Measurements from ENCODE around the gene TESMIN.

The TESMIN gene

DNA sequence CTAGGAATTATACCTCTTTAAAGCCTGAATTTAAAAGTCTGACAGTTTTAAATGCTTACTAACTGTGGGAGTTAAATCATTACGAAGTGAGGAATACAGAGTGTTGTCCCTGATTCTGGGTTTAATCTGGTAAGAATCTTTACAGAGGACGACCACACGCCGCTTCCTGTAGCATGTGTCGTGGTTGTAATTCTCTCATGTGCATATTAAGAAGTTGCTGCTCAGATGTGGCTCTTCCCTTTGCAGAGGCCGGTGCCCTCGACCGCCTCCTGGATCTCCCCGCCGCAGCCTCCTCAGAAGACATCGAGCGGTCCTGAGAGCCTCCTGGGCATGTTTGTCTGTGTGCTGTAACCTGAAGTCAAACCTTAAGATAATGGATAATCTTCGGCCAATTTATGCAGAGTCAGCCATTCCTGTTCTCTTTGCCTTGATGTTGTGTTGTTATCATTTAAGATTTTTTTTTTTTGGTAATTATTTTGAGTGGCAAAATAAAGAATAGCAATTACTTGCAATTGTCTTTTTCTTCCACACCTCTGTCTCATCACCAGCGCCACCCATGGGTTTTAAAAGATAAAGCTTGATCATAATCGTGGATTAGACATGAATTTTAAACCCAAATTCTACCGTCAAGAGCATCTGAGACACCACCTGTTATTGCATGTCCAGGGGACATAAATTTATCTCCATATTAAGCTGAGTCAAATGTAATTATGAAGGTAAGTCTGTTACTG, 60.5 kb downstream of the TESMIN start:
- TF ChIP-seq POLR2A (IDR thresholded peaks at IDR 0.05; ENCODE audit: low read length) = no peak
- TF ChIP-seq GATA1 (IDR thresholded peaks at IDR 0.05; ENCODE audit: low read depth, low read length) = no peak
- DNase-seq = no peak

DNA sequence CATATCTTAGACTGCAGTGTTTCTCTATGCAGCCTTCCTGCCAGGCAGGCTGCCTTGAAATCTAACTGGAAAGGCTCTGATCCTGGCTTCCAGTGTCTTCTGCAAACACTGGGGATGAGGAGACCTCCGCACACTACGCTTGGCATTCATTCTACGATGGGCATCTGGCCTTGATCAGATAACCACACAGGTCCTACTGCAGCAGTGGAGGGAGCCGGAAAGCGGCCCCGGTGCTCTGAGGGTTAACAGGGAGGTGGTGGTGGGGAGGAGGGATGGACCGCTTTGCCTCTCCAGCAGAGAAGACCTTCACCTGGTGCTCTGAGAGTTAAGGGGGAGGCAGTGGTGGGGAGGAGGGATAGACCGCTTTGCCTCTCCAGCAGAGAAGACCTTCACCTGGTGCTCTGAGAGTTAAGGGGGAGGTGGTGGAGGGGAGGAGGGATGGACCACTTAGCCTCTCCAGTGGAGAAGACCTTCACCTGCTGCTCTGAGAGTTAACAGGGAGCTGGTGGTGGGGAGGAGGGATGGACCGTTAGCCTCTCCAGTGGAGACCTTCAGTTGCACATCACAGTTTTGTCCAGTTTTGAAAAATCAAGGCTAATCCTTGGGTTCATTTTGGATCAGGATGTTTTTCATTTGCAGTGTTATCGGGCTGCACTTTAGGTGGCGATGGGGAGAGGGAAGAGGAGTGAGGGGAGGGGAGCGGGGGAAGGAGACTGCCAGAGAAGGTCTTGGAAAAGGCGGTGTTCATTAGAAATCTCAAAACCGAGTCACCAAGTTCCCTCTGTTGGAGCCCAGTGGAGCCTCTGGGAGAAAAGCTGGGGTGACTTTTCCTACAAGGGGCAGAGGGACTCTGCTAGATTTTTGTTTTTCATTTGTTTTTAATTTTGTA, 61.3 kb downstream of the TESMIN start:
- no peak for DNase-seq
- TF ChIP-seq GATA1 (IDR thresholded peaks at IDR 0.05; ENCODE audit: low read depth, low read length) (no peak), POLR2A (IDR thresholded peaks at IDR 0.05; ENCODE audit: low read length) (no peak)

DNA sequence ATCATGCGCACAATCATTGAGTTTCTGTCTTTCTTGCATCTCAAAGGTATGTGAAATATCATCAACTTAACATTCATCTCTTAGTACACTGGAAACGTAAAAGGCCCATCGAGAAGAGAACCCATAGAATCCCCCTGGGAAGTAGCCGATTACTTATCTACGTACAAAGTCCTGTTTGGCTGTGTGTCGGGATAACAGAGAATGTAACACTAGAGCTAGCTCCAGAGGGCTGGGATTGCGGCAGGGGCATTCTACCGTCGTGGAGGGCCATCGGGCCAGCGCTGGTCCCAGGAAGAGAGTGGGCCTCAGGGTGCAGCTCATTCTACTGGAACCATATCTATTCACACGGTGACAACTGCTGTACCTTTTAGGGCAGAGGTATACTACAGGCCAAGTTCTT, 62.4 kb downstream of the TESMIN start:
- no peak for DNase-seq
- TF ChIP-seq GATA1 (IDR thresholded peaks at IDR 0.05; ENCODE audit: low read depth, low read length) (no peak), POLR2A (IDR thresholded peaks at IDR 0.05; ENCODE audit: low read length) (no peak)

GRCh38 chr11:68687986-68688385, 63.3 kb downstream of the TESMIN start:
- TF ChIP-seq GATA1 (IDR thresholded peaks at IDR 0.05; ENCODE audit: low read depth, low read length) = no peak
- no peak for TF ChIP-seq POLR2A (IDR thresholded peaks at IDR 0.05; ENCODE audit: low read length)
- no peak for DNase-seq

- no peak for DNase-seq
- no peak for TF ChIP-seq POLR2A (IDR thresholded peaks at IDR 0.05; ENCODE audit: low read length)
- no peak for TF ChIP-seq GATA1 (IDR thresholded peaks at IDR 0.05; ENCODE audit: low read depth, low read length)
Measured at GRCh38 chr11:68687311-68687710, 64.0 kb downstream of the TESMIN start.

GRCh38 chr11:68686486-68686885, 64.8 kb downstream of the TESMIN start:
- no peak for TF ChIP-seq POLR2A (IDR thresholded peaks at IDR 0.05; ENCODE audit: low read length)
- TF ChIP-seq GATA1 (IDR thresholded peaks at IDR 0.05; ENCODE audit: low read depth, low read length) = no peak

DNA sequence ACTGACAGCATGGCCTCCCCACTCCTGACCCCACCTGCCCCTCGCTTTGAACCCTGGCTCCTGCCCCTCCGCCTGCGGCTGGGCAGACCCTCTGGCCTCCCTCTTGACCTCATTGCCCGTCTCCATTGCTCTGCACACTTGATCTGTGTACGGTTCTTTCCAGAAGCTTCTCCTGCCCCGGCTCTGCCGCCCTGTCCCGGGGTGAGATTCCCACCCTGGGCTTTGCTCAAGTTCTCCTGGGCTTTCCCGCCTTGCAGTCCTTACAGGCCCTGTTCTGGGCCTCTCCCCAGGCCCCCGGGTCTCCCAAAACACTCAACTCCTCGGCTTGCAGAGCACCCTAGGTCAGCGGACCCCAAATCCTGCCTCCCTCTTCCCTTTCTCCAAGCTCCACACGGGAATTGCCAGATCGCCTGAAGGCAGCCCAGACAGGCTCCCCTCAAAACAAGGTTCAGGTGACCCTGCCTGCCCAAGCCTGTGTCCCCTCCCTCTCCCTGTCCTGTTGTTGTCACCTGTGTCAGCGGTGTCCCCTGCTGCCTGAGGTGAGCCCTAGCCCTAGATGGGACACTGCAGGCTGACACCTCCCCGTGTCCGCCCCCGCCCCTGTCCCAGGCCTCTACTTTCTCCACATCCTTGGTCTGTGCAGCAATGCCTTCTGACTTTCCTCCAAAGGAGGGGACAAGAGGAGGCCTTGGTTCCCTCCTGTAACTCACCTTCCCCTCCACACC, 65.5 kb downstream of the TESMIN start:
- TF ChIP-seq POLR2A (IDR thresholded peaks at IDR 0.05; ENCODE audit: low read length) = no peak
- TF ChIP-seq GATA1 (IDR thresholded peaks at IDR 0.05; ENCODE audit: low read depth, low read length) = no peak
- DNase-seq = no peak

More at GRCh38 chr11:68686486-68686885, 64.8 kb downstream of the TESMIN start:
- DNase-seq = no peak

DNA sequence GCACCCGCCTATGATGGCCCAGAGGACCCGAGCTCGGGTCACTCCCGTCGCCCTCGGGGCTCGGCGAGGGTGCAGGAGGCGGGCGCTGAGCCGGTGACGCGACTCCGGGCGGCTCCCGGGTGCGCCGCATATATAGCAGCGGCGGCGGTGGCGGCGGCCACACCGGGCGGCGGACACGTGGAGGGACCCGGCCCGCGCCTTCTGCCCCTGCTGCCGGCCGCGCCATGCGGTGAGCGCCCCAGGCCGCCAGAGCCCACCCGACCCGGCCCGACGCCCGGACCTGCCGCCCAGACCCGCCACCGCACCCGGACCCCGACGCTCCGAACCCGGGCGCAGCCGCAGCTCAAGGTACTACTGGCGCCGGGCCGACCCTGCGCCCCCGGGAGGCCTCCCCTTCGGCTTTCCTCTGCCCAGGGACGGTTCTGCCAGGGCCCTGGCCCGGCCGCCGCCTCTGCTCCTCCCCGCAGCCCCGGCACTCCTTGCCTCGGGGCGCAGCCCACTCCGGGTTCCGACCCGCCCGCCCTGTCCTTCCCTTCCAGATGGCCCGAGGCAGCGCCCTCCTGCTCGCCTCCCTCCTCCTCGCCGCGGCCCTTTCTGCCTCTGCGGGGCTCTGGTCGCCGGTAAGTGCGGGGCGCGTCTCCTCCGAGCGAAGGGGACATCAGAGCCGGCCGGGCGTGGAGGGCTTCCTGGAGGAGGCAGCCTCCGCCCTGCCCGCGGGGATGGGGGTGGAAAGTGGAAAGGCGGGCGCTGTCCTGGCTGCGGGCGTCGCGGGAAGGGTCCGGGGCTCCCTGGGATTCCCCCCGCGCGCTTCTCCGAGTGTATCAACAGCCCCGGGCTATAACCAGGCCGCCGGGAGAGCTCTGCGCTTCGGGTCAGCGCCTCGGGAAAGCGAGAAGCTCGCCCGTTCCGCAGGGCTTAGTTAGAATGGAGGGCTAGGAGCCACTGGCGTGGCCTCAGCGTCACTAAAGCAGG, 66.6 kb downstream of the TESMIN start, which contains the start of gene GAL:
TSS of gene GAL (plus strand) at position 160 of the 972 bp plus-strand sequence. CDS start at position 540, 380 bp downstream.
- peak; percentile 34 to 50 for DNase-seq
- no peak for TF ChIP-seq GATA1 (IDR thresholded peaks at IDR 0.05; ENCODE audit: low read depth, low read length)
- TF ChIP-seq POLR2A (IDR thresholded peaks at IDR 0.05; ENCODE audit: low read length) = no peak

DNA sequence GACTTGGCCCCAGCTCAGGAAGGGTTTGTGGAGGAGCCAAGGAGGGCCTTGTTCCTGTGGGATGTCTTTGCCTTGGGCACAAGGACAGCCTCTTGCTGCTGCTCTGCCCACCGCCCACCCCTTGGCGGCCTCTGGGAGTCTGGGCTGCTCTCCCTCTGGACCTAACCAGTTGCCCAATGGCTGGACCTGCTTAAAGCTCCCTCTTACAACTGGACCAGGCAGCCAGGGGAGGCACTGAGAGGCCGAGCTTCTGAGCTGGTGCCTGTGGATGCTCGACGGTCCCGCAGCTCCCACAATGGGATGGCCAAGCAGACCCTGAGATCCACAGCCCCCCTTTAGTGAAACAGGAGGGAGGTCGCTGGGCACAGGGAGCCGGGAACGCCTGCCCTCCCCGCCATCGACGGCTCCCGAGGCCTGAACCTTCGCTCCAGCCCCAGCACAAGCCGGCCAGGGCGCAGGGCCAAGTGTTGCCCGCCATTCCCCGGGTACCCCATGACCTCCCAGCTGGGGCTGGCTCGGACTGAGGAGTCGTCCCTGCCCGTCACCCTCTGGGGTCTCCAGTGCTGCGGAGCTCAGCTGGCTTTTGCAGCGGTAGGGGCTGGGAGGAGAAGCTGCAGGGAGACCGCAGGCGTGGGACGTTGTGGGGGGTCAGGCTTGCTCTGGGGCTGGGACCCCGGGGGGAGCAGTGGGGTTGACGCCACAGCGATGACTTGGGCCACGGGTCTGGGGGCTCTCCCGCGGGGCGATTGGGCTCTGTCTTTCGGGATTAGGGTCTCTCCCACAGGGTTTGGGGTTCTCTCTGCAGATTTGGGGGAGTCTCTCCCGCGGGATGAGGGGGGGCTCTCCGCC, 67.6 kb downstream of the TESMIN start:
- no peak for DNase-seq
- no peak for TF ChIP-seq GATA1 (IDR thresholded peaks at IDR 0.05; ENCODE audit: low read depth, low read length)

- DNase-seq = no peak
- TF ChIP-seq POLR2A (IDR thresholded peaks at IDR 0.05; ENCODE audit: low read length) (no peak), GATA1 (IDR thresholded peaks at IDR 0.05; ENCODE audit: low read depth, low read length) (no peak)
Measured at GRCh38 chr11:68683121-68683520, 68.2 kb downstream of the TESMIN start.

- TF ChIP-seq POLR2A (IDR thresholded peaks at IDR 0.05; ENCODE audit: low read length) (no peak), GATA1 (IDR thresholded peaks at IDR 0.05; ENCODE audit: low read depth, low read length) (no peak)
- DNase-seq = no peak
Measured at GRCh38 chr11:68682531-68682961, 68.8 kb downstream of the TESMIN start.
